HG03558 (cell line): Measurements from ENCODE around the gene B3GALT5.
"Not testable (repeated sequence)": the region's sequence is repeated elsewhere in the genome, so short reads cannot be mapped to it uniquely, and the experiment has no call there.

ENCODE experiments used
- ATAC-seq: cut with Tn5 transposase; IDR thresholded peaks from one replicate; pipeline ENCODE4 v1.9.1; 2021; ENCODE audit warnings: moderate number of reproducible peaks; ENCODE audit not compliant: unreplicated experiment; ENCODE audit errors: extremely low read depth

Gene B3GALT5

DNA sequence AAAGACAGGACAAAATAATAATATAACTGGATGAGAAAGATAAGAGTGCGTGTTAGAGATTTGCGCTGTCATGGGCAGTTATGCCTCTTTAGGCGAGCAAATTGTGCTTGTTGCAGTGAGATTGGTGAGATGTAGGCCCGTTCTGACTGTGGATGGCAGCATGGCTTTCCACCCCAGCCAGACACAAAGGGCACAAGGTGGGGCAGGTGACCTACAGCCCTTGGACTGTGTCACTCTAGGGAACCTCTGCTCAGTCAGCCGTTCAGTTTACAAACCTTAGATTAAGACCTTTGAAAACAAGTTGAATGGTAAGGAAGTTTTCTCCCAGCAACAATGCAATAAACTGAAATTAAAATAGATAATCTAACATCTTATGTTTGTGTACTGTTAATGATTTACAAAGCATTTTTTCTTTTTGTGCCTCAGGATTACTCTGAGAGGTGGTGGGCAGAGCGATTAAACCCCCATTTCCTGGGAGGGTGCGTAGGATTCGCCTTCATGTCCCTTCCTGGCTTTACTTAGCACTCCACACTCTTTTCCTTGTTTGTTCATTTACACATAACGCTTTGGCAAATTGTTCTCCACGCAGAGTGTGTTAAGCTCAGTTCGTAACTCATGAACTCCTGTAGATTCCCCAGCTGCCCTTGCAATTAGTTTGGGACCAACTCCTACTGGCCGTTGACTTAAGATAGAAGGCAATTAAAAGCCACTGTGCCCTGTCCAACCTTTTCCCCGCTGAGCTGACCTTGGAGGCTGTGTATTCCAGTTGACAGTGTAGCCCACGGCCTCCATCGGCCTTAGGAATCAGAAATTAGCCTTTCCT lies 74.1 kb downstream of the B3GALT5 start:
- ATAC-seq, result no peak

DNA sequence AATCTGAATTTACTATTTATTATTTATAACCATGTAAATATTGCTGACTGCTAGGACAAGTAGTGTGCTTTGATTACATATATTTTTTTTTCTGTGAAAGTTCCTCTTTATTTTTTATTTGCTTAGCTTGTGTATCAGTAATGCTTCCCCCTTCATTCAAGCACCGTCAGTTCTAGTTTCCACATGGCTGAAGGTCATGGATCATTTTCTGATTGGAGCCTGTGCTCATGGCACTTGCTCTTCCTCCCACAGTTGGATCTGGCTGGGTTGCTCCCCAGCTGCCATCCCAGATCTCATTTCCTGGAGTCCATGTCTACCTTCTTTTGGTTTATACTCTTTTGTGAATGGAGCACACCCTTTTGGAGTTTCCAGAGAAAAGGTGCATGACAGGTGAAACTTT lies 75.3 kb downstream of the B3GALT5 start:
- no peak for ATAC-seq

DNA sequence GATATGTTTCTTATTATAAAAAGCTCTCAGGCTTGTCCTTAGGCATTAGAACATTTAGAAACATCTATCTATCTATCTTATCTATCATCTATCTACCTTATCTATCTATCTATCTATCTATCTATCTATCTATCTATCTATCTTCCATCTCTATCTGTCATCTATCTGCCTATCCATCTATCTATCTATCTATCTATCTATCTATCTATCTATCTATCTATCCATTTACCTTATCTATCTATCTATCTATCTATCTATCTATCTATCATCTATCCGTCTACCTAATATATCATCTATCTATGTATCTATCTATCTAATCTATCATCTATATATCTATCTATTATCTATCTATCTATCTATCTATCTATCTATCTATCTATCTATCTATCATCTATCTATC lies 77.1 kb downstream of the B3GALT5 start:
- ATAC-seq, result not testable (repeated sequence)

DNA sequence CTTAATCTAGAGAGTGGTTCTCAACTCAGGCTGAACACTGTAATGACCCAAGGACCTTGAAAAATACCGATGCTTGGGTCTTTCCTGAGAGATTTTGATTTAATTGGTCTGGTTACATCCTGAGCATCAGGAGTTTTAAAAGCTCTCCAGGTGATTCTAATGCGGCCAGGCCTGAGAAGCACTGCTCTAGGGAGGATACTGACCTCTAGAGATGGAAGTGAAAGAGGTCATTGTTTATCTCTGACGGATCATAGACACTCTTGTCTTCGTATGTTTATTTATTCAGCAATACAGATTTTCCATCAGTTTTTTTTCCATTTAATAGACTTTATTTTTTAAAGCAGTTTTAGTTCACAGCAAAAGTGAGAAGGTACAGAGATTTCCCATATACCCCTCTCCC lies 77.7 kb downstream of the B3GALT5 start:
- no peak for ATAC-seq

DNA sequence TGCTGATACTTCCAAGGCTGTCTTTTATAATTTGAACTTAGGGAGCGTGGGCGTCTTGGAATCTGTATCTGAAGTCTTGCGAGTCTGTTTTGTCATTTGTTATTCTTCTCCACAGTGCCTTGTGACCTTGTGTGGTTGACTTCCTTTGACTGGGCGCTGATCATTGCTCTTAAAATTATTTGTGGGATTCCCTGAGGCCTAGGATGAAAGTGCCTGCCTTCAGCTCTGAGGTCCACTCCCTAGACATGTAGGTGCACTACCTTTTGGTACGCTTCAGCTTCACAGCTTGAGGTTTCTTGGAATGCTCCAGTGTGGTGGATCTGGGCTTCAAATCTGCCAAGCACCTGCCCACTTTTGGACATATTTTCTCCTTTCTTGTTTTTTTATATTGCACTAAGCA lies 82.0 kb downstream of the B3GALT5 start:
- no peak for ATAC-seq

DNA sequence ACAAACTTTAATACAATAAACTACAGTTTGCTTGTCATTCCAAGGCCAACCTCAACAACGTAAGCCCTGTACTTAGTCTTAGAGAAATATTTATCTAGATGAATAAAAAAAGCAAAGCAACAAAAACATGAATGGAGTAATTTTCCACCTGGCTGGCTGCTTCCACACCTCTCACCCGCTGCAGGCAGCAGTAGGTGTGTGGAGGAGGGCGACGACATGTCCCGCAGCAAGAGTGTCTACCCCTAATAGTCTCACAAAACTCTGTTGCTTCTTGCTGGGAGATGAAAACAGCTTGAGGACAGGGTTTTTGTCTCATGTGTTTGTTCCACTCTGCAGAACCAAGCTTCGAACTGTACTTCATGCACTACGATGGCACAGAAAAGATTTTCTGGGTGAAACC lies 83.5 kb downstream of the B3GALT5 start:
- ATAC-seq, result no peak

DNA sequence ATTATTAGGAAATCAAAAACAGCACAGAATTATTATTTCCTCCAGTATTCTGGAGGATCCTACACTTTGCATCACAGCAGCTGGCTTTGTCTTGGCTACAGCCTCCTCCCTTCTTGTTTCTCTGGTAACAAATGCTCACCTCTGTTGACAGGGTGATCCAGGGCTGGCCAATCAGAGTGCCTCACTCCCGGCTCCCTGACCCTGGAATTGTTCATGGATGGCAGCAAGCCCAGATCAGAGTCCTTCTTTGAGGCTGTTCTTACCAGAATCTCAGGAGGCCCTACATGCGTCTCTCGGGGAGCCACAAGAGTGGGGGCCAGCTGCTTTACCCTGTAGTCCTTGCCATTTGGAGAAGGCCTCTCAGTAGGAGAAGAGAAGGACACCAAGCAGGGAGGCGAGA lies 83.9 kb downstream of the B3GALT5 start:
- ATAC-seq, result no peak

DNA sequence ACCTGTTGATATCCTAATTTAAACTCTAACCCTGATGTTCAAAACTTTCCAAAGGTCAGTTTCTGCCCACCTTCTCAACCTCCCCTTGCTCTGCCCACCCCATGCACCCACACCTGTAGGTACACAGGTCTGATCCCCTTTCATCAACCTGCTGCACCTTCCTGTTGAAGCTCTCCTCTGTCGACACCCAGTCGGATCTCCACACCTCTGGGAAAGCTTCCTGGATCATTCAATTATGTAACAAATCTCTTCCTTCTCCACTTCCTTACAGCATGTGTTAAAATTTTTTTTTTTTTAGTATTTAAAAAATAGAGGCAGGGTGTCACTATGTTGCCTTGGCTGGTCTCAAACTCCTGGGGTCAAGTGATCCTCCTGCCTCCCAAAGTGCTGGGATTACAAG lies 87.6 kb downstream of the B3GALT5 start:
- no peak for ATAC-seq

DNA sequence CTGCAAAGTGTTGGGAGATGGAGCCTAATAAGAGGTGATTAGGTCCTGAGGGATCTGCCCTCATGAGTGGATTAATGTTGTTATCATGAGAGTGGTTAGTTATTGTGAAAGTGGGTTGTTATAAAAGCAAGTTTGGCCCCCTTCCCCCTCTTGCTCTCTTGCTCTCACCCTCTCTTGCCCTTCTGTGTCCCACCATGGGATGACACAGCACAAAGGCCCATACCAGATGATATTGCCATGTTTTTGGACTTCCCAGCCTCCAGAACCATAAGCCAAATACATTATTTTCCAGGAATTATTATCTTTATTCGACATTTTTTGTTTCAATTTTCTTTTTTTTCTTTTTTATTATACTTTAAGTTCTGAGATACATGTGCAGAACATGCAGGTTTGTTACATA lies 90.8 kb downstream of the B3GALT5 start:
- no peak for ATAC-seq

DNA sequence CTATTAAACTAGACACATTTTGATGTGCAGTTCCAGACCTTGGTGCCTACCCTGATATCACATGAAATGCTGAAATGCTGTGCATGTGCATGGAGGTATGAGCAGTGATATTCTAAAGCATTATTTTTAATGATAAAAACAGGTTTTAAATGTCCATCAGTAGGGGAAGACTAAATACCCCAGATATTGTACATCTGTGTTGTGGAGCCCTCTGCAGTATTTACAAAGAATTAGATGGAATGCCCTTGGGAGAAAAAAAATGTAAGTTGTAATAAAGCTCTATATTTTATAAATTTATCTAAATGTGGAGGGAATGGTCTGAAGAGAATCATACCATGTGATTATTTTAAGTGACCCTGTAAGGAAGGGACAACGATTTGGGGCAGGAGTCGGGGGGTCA lies 93.1 kb downstream of the B3GALT5 start:
- ATAC-seq, result no peak

DNA sequence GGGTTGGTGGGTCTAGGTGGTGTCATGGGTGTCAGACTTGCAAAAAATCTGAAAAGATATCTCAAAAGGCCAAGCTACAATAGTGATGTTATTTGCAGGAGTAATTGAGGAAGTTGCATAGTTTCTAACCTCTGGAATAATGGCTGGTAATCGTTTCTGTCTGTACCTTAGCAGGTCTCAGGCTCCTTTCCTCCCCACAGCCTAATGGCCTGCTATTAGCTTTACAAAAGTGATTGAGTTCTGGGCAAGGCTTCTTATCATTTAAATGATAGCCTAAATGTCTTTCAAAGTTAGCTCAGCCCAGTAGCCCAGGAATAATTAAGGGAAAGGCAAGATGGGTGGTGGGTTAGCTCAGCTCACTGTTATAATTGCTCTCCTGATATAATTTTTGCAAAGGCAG lies 94.6 kb downstream of the B3GALT5 start:
- no peak for ATAC-seq

DNA sequence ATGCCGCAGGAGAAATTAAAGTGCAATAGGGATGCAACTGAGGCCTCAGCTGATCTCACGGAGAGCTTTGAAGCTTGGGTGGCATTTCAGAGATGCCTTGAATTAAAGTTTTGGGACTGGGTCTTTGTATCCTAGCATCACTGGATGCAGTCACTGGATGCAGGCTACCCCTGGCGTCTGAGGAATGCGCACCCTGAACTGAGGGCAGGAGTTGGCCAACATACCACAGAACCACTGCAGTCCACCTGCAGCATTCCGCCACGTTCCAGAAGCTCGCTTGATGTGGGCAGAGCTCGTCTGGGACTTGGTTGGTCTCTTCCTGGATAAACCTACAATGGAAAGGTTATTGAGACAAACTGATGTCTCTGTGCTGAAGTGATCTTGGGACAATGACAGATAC lies 98.1 kb downstream of the B3GALT5 start:
- no peak for ATAC-seq

DNA sequence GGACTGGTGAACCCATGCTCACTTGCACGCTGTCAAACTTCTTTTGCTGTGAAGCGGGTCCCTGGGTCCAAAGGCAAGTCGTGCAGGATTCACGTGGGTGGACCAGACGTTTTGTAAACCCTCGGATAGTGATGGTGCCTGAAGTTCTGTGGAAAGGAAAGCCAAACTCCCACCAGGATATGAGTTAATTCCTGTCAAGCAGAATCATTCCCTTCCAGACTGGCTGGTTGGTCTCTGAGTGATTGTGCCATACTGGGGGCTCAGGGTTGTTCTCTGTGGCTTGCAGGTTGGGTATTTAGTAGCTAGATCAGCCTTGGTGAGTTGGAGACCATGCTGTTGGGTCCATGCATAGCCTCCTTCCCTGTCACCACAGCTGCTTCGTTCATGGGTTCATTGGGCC lies 99.5 kb downstream of the B3GALT5 start:
- no peak for ATAC-seq

DNA sequence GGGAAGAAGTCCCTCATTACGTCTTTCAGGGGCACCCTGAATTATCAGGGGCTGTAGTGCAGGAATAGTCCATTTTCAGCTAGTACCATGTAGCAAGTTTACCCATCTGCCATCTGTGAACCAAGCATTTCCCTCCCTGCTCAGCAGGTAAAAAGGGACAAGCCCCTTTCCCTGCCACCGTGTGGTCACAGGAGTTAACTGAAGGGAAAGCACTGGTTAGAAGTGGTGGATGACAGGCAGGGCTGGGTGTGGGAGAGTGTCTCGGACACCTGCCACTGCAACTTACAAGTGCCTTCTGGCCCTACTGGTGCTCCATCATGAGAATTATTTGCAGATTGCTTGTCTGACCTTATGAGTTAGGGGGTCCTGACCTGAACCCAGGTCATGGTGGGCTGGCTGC lies 100.2 kb downstream of the B3GALT5 start:
- no peak for ATAC-seq

DNA sequence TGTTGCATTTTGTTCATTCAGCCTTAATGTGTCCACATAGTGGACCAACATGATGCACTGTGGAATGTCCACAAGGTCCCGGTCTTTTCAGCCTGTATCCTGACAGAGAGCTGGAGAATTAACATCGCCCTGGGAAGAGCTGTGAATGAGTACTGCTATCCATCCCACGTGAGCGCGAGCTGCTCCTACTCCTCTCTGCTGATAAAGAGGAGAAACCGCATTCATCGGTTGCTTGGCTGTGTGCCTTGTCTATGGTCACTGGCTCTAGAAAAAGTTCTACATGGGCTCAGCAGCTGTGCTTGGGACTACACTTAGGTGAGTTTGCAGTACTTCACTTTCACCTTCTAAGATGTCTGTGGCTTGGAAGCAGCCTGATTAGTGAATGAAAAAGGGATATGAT lies 101.2 kb downstream of the B3GALT5 start:
- no peak for ATAC-seq

DNA sequence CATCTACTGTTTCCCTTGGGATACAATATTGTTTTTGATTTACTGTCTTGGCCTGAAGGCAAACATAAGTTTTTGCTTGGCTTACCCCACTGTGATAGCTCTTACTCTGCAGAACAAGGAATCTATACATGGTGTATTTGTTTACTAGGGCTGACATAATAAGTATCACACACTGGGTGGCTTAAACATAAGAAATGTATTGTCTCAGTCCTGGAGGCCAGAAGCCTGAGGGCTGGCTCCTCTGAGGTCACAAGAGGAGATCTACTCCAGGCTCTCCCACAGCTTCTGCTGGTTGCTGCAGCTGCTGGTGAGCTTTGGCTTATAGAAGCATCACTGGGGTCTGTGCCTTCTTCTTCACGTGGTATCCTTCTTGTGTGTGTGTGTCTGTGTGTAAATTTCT lies 101.6 kb downstream of the B3GALT5 start:
- no peak for ATAC-seq

DNA sequence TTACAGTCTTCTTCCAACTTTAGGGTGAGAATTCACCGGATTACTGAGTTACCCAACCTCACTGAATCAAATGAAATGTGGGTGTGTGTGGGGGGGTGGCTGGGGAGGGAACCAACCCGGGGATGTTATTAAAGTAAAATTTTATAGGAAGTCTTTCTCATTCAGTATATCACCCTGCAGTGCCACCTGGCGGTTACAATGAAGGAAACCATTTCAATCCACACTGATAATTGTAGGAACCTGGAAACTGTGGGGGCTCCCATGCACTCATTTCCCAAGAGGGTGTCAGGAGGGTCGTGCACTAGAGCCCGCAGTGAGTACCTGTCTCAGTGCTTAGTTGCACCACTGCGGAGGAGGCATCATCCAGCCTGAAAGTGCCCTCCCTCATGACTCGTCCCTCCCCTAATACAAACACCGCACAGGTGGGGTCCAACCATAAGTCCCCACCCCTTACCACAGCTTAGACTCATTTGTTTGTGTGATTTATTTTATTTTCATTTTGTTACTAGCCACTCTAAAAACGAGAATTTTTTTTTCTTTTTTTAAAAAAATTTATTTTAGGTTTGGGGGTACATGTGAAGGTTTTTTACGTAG lies 103.2 kb downstream of the B3GALT5 start:
- ATAC-seq, result no peak

DNA sequence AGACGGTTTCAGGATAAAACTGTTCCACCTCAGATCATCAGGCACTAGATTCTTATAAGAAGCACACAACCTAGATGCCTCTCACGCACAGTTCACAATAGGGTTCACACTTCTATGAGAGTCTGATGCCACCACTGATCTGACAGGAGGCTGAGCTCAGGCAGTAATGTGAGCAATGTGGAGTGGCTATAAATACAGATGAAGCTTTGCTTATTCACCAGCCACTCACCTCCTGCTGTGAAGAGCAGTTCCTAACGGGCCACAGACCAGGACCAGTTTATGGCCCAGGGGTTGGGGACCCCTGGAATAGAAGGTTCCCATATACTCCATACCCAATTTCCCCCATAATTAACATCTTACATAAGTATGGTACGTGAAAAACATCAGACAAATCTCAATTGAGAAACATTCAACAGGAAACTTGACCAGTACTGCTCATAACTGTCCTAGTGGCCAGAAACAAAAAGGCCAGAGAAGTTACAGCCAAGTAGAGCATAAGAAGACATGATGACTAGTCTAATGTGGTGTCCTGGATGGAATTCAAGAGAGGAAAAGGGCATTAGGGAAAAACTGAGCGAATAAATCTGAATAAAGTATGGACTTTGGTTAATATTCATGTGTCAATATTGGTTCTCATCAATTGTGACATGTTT lies 107.5 kb downstream of the B3GALT5 start:
- ATAC-seq, result no peak

DNA sequence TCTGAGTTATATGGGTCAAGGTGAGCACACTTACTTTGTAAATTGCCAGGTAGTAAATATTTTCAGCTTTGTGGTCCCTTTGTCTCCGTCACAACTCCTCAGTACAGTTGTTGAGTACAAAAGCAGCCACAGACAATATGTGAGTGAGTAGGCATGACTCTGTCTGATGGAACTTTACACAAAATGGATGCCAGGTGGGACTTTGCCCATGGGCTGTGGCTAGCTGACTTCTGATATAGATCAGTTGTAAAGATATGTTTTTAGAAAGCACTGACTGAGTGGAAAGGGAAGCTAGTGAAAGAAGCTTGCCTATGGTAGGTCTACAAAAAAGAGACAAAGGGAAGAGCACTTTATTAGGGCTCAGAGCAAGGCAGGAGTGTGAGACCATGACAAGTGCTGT lies 109.1 kb downstream of the B3GALT5 start:
- ATAC-seq, result no peak
